ENCODE measurements around the gene ABCB9.

DNA sequence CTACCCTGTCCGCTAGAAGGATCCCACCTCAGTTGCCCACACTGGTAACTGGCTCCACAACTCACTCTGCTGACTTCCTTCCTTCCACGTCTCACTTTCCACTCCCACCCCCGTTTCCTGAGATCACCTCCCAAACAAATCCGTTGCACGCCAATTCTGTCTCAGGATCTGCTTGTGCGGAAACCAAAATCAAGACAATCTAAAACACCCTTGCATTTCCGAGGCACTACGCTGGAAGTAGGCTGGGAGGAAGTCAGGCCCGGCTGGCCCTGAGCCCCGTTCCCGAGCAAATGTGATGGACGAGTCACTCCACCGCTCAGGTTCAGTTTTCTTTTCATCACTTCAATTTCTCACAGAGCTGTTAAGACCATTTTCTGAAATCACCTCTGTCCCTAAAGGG lies 23.1 kb downstream of the ABCB9 start:
- no peak for TF ChIP-seq CTCF (IDR thresholded peaks at IDR 0.05)
- no peak for TF ChIP-seq POLR2A (IDR thresholded peaks at IDR 0.05)
